Glomerular endothelial cell (primary cell): ENCODE data around the gene SP5. TPM values are rescaled to one million over a fixed set of nuclear protein-coding genes. Genes with fewer than 3 reads are reported as not detected.
"Not testable (repeated sequence)": the region's sequence is repeated elsewhere in the genome, so short reads cannot be mapped to it uniquely, and the experiment has no call there.

Experiments used
- DNase-seq: peaks from one replicate; pipeline ENCODE4 v3.0.0-alpha.2; 2011; ENCODE audit warnings: low read depth, low spot score; ENCODE audit errors: extremely low read depth
- total RNA-seq: library from RNA; depleted of rRNA; stranded (reverse); fragments of >200 nt; gene quantifications from 2 replicates; pipeline ENCODE4 v1.2.3, GENCODE V29; 2015

SP5 gene
- total RNA-seq, 1 donor from 2014 or later: 0.06 TPM

DNA sequence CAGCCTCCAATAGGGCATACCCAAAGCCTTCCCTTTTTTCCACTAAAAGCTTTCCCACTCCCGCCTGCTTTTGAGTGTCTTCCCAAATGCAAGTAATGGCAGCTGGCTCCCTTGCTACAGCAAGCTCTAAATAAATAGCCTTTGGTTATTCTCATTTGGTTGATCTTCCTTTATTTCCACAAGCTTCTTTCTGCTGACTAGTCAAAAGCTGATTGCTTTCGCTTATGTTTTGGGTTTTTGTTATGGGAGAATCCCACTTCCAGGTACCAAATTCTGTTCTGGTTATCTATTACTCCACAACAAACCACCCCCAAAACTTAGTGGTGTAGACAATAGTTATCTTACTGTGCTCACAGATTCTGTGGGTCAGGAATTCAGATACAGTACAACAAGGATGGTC, 22.3 kb downstream of the SP5 start:
- no peak for DNase-seq

DNA sequence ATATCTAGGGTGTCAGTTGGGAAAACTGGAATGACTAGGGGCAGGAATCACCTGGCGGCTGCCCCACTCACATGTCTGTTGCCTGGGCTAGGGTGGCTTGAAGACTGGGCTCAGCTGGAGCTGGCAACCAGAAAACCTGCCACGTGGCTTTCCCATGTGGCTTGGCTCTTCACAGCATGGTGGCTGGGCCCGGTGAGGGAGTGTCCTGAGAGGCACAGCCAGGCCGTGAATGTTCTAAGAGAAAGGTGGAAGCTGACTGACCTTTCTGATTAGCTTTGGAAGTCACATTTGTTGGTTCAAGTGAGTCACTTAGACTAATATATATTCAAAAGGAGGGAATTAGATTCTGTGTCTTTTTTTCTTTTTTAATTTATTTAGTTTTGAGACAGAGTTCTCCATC, 22.7 kb downstream of the SP5 start:
- DNase-seq: no peak

DNA sequence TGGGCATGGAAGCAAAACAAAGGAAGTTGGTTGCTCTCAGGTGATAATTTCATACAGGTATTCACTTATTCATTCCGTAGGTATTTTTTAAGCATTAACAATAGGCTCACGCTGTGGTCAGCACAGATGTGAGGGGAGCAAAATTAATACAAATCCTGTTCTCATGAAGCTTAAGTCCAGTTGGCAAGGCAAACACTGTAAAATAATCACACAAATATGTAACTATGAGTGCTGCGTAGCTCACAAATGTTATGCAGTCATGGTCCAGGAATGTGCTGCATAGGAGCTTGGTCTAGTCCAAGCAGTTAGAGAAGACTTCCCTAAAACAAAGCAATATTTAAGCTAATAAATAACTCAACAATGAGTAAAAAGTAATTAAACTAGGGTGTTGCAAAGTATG, 23.9 kb downstream of the SP5 start:
- DNase-seq: no peak

DNA sequence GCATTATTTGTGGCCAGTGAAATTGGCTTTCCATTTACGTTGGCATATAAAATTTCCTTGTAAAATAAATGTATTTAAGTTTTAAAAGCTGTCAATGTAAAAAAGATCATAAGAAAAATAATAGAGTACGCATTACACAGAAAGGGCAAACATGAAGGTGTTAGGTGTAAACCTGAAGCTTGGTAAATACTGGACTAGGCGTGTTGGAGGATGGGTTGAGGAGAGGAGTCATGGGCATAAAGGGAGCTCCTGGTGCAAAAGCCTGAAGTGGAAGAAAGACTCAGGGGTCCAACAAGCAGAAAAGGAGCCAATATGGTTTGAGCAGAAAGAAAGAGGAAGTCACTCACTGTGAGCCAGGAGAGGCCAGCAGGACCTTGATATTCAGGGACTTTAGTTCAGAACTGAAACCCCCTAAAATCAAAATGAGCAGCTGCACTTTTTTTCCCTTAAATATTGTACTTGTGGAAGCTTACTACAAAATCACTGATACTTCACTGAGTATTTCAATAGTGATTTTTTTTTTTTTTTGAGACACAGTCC, 24.4 kb downstream of the SP5 start:
- no peak for DNase-seq

DNA sequence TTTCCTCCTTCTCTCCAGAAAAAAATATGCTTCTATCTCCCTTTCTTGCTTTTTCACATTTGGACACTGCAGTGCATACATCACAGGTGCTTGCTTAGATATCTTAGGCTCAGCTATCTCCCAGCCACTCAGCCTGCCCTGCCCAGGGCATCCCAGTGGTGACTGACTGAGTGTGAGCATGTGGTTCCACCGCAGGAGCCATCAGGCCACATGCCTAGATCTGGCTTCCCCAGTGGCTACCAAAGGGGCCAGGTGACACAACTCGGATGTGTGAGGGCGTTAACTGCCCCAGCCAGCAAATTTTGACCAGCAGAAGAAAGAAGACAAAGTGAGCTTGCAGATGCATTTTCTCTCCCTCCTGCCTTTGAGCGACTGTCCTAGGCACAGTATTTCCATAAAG, 25.5 kb downstream of the SP5 start:
- DNase-seq: no peak

DNA sequence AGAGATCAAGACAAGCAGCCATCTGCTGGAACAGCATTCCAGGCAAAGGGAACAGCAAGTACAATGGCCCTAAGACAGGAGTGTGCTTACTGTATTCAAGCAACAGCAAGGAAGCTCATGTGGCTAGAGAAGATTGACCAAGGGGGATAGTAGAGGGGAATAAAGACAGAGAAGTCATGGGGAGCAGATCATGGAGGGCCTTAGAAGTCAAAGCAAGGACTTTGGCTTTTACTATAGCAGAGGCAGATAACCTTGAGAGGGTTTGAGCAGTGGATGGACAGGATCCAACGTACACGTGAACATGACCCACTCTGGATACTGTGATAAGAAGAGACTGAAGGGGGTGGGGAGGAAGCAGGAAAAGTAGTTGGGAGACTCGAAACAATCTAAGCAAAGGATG, 26.9 kb downstream of the SP5 start:
- DNase-seq: no peak

DNA sequence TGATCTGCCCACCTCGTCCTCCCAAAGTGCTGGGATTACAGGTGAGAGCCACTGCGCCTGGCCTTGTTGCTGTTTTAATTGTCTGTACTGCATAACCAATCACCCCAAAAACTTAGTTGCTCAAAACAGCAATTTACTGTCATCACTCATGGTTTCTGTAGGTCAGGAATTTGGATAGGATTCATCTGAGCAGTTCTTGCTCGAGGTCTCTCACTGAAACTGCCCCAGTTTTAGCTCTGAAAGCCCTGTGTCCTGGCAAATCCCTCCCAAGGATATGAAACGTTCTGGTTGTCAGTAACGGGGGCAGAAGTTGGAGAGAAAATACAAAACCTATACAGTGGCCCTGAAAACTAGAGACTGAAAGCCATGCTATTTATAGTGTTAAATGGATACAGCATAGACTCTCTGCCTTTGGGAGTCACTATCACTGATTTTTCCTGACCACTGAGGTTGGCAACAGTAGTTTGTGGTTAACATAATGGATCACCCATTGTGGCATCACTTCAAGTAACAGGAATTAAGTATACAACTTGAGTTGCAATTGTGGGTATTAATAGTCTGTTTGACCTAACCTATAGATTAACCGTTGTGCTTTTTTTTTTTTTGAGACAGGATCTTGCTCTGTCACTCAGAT, 27.9 kb downstream of the SP5 start:
- no peak for DNase-seq

DNA sequence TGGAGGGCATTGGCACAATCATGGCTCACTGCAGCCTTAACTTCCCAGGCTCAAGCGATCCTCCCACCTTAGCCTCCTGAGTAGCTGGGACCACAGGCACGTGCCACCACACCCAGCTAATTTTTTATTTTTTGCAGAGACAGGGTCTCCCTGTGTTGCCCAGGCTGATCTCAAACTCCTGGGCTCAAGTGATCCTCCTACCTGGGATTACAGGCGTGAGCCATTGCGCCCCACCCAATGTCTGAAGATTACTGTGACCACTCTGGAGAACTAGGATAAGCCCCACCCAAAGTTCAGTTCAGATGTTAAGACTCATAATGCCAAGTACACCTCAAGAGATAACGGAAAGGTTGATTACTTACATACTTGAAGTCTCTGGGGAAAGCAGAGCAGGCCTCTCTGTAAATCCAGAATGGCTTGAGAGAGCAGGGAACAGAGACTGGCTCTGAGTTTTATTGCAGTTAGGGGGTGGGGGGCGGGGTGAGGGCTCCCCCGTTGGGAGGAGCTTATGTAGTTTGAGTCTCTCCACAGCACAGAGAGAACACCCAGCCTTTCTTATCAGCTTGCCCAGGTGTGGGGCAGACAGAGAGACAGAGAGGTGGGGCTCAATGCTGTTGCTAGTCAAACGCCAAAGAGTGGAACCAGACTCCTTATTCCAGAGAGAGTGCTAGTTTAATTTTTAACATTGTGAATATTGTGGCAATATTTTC, 28.5 kb downstream of the SP5 start:
- DNase-seq: no peak

DNA sequence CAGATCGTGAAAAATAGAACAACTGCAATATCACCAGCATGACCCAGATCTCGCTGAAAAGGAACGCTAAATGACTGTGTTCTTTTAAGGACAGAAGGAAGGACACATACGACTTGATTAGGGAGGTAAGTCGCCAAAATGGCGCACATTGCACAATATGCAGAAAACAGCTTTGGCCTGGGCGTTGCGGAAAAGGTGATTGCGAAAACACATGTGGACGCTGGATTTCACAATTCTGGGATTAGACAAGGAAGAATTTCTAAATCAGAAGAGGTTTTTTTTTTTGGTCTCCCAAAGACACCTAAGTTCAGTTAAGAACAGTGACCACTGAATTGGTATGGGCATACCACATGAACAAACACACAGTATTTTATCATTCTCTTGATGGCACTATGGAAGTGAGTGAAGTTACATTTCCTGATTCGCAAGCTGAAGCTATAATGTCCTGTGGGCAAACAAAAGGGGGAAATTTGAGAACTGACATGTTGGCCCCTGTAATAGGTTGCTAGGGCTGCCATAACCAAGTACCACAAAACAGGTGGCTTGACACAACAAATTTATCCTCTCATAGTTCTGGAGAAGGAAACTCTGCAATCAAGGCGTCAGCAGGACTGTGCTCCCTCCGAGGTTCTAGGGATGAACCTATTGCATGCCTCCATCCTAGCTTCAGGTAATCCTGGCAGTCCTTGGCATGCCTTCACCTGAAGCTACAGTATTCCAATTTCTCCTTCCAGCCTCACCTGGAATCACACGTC, 29.3 kb downstream of the SP5 start:
- no peak for DNase-seq

DNA sequence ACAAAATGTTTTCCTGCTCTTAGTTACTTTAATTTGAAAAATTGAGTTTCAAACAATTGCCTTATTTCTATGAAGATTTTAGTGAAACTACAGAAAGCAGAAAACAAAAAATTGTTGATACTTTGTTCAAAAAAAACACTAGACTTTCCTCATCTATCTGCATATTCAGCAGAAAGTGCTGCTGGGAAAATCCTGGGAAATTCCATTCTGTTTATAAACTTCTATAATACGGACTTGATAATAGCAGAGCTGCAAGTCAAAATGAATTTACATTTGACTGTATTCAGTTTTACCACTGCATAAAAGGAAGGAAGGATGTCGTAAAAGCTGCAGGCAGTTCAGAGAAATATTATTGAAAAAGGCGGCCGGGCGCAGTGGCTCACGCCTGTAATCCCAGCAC, 30.2 kb downstream of the SP5 start:
- no peak for DNase-seq

DNA sequence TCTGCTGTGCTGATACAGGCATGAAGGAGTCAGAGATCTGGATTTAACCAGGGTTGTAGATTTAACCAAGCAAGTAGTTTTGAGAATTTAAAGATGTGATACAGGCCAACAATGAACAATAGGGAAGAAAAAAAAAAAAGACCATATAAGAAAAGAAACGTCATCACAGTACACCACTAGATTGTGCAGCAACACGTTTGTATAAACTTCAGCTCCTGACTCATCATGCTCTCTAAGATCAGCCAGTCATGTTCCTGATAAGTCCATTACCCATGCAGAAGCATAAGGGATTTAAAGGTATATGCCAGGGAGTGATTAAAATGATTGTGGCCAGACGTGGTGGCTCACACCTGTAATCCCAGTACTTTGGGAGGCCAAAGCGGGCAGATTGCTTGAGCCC, 32.8 kb downstream of the SP5 start:
- DNase-seq: no peak

DNA sequence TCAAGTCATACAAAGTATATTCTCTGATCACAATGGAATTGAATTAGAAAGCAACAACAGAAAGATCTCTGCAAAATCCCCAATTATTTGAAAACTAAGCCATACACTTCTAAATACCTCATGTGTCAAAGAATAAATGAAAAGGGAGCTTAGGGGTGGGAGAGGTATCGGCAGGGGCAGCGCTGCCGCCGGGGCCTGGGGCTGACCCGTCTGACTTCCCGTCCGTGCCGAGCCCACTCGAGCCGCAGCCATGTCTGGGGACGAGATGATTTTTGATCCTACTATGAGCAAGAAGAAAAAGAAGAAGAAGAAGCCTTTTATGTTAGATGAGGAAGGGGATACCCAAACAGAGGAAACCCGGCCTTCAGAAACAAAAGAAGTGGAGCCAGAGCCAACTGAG, 36.4 kb downstream of the SP5 start:
- not testable (repeated sequence) for DNase-seq

DNA sequence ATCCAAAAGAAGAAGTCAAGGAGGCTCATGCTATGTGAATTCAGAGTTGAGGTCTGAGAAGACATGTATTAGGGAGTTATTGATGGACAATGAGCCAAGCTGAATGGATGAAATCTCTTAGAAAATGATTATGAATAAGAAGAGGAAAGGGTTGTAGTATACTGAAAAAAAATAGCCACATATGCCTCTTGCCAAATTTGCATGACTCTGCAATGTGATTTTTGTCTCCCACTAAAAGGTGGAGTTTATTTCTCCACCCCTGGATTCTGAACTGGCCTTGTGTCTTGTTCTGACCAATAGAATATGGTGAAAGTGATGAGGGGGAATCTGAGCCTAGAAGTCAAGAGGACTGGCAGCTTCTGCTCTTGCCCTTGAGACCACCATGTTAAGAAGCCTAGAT, 46.4 kb downstream of the SP5 start:
- no peak for DNase-seq

DNA sequence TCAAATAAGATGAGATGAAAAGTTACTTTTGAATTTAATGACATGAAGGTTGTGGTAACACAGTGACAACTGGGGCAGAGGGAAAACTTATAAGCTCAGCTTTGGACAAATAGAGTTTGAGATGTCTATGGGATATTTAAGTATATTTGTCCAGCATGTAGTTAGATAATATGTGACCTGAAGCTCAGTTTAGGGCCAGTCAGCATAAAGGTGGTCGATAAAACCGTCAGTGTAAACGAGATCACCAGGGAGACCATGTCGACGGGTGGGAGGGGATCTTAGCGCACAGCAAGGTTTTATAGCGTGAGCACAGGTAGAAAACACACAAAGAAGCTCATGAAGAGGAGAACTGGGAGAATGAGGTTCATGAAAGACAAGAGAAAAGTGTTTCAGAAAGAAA, 47.6 kb downstream of the SP5 start:
- no peak for DNase-seq

DNA sequence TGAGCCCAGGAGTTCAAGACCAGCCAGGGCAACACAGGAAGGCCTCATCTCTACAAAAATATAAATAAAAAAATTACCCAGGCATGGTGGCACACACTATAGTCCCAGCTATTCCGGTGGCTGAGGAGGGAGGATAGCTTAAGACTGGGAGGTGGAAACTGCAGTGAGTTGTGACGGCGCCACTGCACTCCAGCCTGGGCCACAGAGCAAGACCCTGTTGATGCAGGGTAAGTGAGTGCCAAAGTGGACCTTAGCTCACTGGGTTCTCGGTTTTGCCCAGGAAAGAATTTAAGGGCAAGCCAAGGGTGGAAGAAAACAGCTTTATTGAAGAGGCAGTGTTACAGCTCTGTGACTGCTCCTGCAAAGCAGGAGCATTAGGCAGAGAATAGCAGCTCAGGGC, 48.1 kb downstream of the SP5 start:
- DNase-seq: no peak

DNA sequence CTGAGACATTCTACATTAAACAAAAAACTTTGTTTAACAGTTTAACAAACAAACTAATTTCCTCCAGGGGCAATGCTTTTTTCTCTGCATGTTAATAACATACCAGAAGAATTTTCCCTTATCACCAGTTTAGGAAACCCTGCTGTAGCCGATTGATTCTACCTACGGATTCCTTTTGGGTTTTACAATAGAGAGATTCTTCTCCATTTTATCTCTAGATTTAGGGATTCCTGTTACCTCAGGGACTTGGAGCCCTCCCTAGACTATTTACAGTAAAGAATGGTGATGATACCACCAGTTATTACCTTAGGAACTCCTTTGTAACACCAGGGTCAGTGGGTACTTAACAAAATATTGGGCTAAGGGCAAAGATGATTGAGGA, 49.7 kb downstream of the SP5 start:
- DNase-seq: no peak

DNA sequence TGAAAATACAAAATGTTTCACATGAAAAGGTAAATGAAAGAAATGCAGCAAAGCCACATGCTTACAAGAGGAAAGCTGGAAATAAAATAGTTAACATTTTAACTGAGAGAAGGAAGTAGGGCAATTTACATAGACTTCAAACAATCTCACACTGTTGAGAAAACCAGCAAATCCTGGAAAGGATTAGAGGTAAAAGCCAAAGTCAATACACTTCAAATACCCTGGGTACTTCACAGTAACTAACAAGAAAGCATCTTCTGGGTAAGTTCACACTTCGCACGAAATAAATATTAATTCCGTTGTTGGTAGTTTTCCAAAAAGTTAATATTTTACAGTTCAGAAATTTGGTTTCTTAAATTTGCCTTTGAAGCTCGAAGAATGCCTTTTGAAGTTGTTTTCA, 51.6 kb downstream of the SP5 start:
- no peak for DNase-seq

Other genes starting within 250 kb of the SP5 start
- not detected in 2 replicates for gene ERICH2, start 55.0 kb downstream of the SP5 start, total RNA-seq
- 0.35 TPM in 1 of 2 replicates, not detected in the other for gene GAD1, start 101.5 kb downstream of the SP5 start, total RNA-seq
- 64.4 and 75.4 TPM in 2 replicates for gene GORASP2, start 213.9 kb downstream of the SP5 start, total RNA-seq